ENCODE measurements around the gene NPB.
"Not testable (repeated sequence)": the region's sequence is repeated elsewhere in the genome, so short reads cannot be mapped to it uniquely, and the experiment has no call there.

Gene NPB

DNA sequence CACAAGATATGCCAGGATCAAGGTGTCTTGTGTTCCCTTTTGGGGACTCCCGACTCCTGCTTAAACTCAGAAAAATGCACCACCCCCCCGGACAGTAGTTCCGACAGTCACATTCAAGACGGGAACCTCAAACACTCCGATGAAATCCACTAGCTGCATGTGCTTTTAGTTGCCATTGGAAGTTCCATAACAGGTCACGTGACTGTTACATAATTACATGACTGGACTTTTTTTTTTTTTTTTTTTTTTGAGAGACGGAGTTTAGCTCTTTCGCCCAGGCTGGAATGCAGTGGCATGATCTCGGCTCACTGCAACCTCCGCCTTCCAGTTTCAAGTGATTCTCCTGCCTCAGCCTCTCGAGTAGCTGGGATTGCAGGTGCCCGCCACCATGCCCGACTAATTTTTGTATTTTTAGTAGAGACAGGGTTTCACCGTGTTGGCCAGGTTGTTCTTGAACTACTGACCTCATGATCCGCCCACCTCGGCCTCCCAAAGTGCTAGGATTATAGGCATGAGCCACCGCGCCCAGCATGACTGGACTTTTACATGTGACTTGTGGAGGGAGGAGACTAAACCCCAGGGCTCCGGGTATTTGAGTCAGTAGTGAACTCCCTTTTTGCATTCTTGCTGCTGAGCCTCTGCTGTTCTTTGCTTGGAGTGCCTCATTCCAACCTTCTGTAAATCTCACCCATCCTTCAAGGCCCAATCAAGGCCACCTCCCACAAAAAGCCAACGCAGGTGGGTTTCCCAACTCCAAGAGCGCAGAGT, 14.4 kb downstream of the NPB start:
- peak overlapping the region; percentile 58 for H3K4me3 ChIP-seq (ENCODE audit: low read length)
- TF ChIP-seq CTCF (conservative IDR thresholded peaks at IDR 0.05; ENCODE audit: low read length), result no peak
- peak; percentile 57 for DNase-seq (ENCODE audit: low read depth)

DNA sequence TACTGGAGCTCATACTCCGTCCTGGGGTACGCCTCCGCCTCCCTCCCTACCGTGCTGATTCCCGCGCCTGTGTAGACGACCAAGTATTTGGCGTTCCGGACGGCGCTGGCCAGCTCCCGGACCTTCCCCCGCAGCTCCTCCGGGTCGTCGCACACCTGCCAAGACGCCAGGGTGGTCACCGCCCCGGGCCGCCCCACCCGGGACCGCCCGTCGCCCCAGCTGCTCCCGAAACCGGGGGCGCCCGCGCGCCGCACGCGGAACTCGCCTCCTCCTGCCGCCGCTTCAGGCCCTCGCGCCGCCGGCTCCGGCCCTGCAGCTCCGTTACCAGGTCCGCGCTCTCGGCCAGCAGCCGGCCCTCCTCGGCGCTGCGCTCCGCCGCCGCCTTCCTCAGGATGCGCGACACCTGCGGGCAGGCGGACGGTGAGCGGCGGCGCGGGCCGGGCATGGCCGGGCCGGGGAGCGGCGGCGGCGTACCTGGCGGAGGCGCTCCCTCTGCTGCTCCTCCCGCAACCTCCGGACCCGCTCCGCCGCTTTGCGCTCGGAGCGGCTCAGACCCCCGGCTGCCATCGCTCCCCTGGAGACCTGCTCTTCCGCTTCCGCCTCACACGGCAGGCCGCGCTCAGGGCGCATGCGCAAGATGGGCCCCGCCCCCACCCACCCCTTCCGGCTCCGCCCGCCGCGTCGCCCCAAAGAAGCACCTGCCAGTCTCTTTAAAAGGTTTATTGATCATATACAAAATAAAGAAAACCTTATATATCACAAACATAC, 15.7 kb downstream of the NPB start, which contains the start of gene SIRT7:
TSS of gene SIRT7 (minus strand) at position 612 of the 768 bp plus-strand sequence. CDS start at position 567, 45 bp downstream.
- DNase-seq (ENCODE audit: low read depth), result peak; percentile 58
- H3K4me3 ChIP-seq (ENCODE audit: low read length), result peak within 1 kb of the TSS; percentile 58
- no peak for TF ChIP-seq CTCF (conservative IDR thresholded peaks at IDR 0.05; ENCODE audit: low read length)

DNA sequence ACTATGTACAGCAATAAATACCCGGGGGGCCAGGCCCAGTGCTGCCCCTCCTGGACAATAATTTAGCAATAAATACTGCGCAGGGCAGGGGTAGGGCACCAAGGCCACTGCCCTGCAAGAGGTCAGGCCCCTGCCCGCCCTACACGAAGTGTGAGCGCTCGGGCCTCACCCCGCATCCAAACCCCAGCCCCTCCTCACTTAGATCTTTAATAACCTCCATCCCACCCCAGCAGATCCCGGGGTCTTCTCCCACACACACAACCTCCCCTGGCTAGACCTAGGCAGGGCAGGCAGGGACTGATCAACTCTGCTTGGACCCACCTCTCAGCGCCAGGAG, 16.3 kb downstream of the NPB start:
- not testable (repeated sequence) for H3K4me3 ChIP-seq (ENCODE audit: low read length); DNase-seq (ENCODE audit: low read depth)

DNA sequence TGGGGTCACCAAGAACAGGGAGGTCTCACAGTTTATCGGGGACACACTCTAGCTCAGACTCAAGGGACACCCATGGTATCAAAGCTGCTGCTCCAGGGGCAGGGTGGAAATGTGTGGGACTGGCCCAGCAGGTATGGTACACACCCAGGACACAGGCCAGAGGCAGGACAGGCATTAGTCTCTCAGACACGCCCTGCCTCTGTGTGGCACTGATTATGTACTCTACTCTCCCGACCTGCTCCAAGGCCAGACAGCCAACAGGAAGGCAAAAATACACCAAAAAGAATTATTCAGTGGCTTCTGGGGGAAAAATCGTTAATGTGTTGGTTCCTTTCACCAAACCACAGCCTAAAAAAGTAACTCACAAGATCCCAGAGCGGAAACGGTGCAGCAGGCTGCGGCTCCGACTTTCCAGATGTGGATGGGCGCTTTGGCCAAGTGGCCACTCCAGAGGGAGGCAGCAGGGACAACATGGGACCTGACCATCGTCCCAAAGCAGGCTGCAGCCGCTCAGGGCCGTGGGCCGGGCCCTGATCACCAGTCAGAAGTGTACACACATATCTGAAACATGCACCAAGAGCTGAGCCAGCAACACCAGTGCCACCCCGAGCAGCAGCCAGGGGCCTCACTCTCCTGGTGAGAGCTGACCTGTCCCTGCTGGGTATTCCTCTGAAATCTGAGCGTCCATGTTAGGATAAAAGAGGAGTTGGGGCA, 17.0 kb downstream of the NPB start:
- TF ChIP-seq CTCF (conservative IDR thresholded peaks at IDR 0.05; ENCODE audit: low read length), result no peak
- DNase-seq (ENCODE audit: low read depth), result no peak
- no peak overlapping the region for H3K4me3 ChIP-seq (ENCODE audit: low read length)

DNA sequence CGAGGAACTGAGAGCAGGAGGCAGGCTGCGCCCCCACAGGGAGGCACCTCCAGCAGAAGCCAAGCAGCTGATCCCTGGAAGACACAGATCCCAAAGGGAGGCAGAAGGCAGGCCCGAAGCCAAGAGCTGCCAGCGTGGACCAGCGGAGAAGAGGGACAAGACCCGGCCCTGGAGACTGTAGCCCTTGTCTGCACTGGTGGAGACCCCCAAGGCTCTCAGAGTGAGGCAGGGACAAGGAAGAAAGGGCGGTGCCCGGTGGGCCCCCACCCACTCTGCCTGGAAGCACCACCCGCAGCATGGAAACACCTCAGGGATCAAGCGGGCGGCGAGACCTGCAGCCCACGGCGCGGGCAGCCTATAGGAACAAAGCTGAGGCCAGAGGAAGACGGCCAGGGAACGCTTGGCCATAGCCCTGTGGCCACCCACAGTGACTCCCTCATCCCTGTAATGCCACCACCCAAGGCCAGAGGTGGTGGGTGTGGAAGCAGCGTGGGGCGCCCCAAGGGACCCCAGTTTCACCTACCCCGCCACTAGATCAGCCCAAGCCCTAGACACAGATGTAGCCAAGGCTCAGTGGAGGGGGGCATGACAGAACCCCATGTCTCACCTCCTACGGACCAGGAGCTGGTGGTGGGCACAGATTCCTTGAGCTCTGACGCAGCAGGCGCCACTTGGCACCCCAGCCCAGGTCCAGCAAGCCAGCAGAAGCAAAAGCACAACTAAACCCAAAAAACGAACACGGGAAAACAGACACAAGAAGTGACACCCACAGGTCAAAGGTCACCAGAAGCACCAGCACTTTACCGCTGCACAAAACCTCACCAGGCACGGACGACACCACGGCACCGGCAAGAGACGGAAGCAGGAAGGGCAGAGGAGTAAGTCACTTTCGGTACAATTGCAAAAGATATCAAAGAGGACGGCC, 18.8 kb downstream of the NPB start:
- DNase-seq (ENCODE audit: low read depth), result no peak
- no peak overlapping the region for H3K4me3 ChIP-seq (ENCODE audit: low read length)
- TF ChIP-seq CTCF (conservative IDR thresholded peaks at IDR 0.05; ENCODE audit: low read length), result no peak

GRCh38 chr17:81921537-81921862, 19.5 kb downstream of the NPB start:
- H3K4me3 ChIP-seq (ENCODE audit: low read length), result no peak overlapping the region
- DNase-seq (ENCODE audit: low read depth), result no peak
- TF ChIP-seq CTCF (conservative IDR thresholded peaks at IDR 0.05; ENCODE audit: low read length), result no peak
